22Rv1 (cell line): ENCODE measurements around the gene GRIK4.

Source experiments
- H3K27ac ChIP-seq: fragments of 450-650 bp; 2 replicates; pipeline ENCODE4 v1.5.1; 2017
- CTCF ChIP-seq: fragments of 450-650 bp; IDR thresholded peaks from 2 replicates; pipeline ENCODE4 v1.5.1; 2017; ENCODE audit warnings: mild to moderate bottlenecking
- ZFX ChIP-seq: fragments of 450-650 bp; IDR thresholded peaks from 2 replicates; pipeline ENCODE4 v1.6.1; 2017; ENCODE audit warnings: antibody characterized with exemption, borderline replicate concordance

The GRIK4 gene

GRCh38 chr11:120929664-120930154, 418.2 kb downstream of the GRIK4 start:
- H3K27ac ChIP-seq: no peak overlapping the region
- peak; percentile 91 for TF ChIP-seq CTCF
- TF ChIP-seq ZFX: no peak

- H3K27ac ChIP-seq: no peak overlapping the region
- TF ChIP-seq ZFX (no peak), CTCF (no peak)
These were observed 419.7 kb downstream of the GRIK4 start for GRCh38 chr11:120931057-120931779.

- TF ChIP-seq CTCF: no peak
- no peak for TF ChIP-seq ZFX
- H3K27ac ChIP-seq: no peak overlapping the region
These were observed 420.9 kb downstream of the GRIK4 start for GRCh38 chr11:120932305-120932915.

GRCh38 chr11:120936356-120936755, 424.8 kb downstream of the GRIK4 start:
- TF ChIP-seq CTCF (no peak), ZFX (no peak)
- no peak overlapping the region for H3K27ac ChIP-seq

DNA sequence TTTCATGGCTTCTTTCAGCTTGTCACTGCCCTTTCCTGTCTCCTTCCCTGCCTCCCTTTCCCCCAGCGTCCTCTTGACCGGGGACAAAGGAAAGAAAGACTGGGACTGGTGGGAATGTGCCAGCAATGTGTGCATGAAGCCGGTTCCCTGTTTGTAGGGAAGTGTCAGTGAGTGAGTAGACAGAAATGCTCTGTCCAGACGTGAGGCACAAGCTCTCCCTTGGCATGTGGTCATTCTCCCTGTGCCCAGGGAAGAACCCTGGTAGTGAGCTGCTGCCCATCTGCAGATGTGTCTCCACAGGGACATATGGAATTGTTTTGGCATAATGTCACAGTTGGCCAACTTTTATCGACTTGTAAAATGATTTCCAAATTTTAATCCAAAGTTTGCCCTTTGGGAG, 426.0 kb downstream of the GRIK4 start:
- TF ChIP-seq CTCF: no peak
- TF ChIP-seq ZFX: no peak
- no peak overlapping the region for H3K27ac ChIP-seq

DNA sequence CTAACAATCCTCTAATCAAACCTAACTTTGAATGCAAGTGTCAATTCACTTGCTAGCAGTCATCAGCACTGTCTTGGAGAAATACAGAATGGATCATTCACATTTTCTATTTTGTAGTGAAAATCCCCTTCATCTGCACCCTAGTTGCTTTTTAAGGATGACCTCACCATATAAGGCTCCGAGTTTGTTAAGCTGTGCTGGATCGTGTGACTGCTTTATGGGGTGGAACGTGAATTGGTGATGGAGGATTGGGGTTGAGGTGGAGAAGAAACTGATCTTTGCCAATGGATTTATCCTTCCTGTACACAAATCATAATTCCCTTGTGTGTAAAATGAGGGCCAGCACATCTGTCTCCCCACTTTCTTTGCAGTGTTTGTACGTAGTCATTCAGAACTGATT, 426.7 kb downstream of the GRIK4 start:
- no peak for TF ChIP-seq CTCF
- no peak for TF ChIP-seq ZFX

More for the DNA sequence above, 426.7 kb downstream of the GRIK4 start:
- H3K27ac ChIP-seq: no peak overlapping the region
